Peyer's patch (tissue), 4 donors: ENCODE measurements around the gene DHRS4L2.
"Not testable (repeated sequence)": the region's sequence is repeated elsewhere in the genome, so short reads cannot be mapped to it uniquely, and the experiment has no call there.

Experiments used
- POLR2A ChIP-seq, 2 donors: fragments of 450-650 bp; IDR thresholded peaks; one replicate each; pipeline ENCODE4 v1.5.1; 2017; ENCODE audit warnings: antibody characterized with exemption in 2 of 2, mild to moderate bottlenecking in 2 of 2, moderate library complexity in 2 of 2
- TF ChIP-seq, protein P1 (sequence below), 6 experiments: fragments of 450-650 bp in 4 of 6; fragments of 200-600 bp in 2 of 6; sonication (generic) in 1 of 6; IDR thresholded peaks; one replicate each; pipeline ENCODE4 v1.5.1; 2017 to 2019; ENCODE audit warnings: antibody characterized with exemption in 6 of 6, mild to moderate bottlenecking in 3 of 6, moderate library complexity in 1 of 6

DNA sequence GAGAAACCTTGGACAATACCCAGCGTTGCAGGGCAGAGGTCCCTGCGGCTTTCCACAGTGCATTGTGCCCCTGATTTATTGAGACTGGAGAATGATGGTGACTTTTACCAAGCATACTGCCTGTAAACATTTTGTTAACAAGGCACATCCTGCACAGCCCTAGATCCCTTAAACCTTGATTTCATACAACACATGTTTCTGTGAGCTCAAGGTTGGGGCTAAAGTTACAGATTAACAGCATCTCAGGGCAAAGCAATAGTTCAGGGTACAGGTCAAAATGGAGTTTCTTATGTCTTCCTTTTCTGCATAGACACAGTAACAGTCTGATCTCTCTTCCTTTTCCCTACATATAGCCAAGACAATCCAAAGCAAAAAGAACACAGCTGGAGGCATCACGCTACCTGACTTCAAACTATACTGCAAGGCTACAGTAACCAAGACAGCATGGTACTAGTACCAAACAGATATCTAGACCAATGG, 36.2 kb downstream of the DHRS4L2 start:
- TF ChIP-seq, protein P1, sequence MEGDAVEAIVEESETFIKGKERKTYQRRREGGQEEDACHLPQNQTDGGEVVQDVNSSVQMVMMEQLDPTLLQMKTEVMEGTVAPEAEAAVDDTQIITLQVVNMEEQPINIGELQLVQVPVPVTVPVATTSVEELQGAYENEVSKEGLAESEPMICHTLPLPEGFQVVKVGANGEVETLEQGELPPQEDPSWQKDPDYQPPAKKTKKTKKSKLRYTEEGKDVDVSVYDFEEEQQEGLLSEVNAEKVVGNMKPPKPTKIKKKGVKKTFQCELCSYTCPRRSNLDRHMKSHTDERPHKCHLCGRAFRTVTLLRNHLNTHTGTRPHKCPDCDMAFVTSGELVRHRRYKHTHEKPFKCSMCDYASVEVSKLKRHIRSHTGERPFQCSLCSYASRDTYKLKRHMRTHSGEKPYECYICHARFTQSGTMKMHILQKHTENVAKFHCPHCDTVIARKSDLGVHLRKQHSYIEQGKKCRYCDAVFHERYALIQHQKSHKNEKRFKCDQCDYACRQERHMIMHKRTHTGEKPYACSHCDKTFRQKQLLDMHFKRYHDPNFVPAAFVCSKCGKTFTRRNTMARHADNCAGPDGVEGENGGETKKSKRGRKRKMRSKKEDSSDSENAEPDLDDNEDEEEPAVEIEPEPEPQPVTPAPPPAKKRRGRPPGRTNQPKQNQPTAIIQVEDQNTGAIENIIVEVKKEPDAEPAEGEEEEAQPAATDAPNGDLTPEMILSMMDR (IDR thresholded peaks at IDR 0.05), result not testable (repeated sequence)
- not testable (repeated sequence) for TF ChIP-seq POLR2A (IDR thresholded peaks at IDR 0.05)
